ENCODE data around the gene KCTD13.
A peak's percentile ranks its signal among the peaks of the same experiment; 100 is the strongest.

The KCTD13 gene

GRCh38 chr16:29925105-29925756 is 795 bp downstream of the KCTD13 start:
- H3K4me2 ChIP-seq (ENCODE audit: low read depth, low read length, poor library complexity, severe bottlenecking), result peak overlapping the region; percentile 78
- H3K79me2 ChIP-seq (ENCODE audit: insufficient read depth, low read length), result peaks cover 14% of the 10 kb centered on the region
- H3F3A ChIP-seq (ENCODE audit: insufficient read depth), result no peaks in the 10 kb centered on the region
- no peaks in the 10 kb centered on the region for H3K27me3 ChIP-seq (ENCODE audit: low read length)
- no peak overlapping the region for H3K27ac ChIP-seq (ENCODE audit: low read depth, low read length)
- H4K20me1 ChIP-seq (ENCODE audit: low read depth, low read length), result no peaks in the 10 kb centered on the region
- H3K36me3 ChIP-seq (ENCODE audit: low read length), result peaks cover 3% of the 10 kb centered on the region; the same call in 1 of the 2 replicates
- peak overlapping the region; percentile 69 for H2AFZ ChIP-seq (ENCODE audit: low read depth, low read length, severe bottlenecking)
- TF ChIP-seq EZH2phosphoT487 (conservative IDR thresholded peaks at IDR 0.05; ENCODE audit: low read length), result no peak
- TF ChIP-seq CTCF (IDR thresholded peaks at IDR 0.05; ENCODE audit: insufficient read depth, low read length, poor library complexity, severe bottlenecking), result no peak
- no peaks in the 10 kb centered on the region for H3K9me3 ChIP-seq (ENCODE audit: insufficient read depth, low read length)
- H3K9ac ChIP-seq (ENCODE audit: low read length), result peak overlapping the region; percentile 80
- no peaks in the 10 kb centered on the region for H3K9me2 ChIP-seq (replicated peaks; ENCODE audit: insufficient read depth, low read length)
- H3K4me3 ChIP-seq (ENCODE audit: insufficient read depth, low read length, poor library complexity, severe bottlenecking), result peak overlapping the region; percentile 59

GRCh38 chr16:29922986-29923501 is 3.0 kb downstream of the KCTD13 start:
- H2AFZ ChIP-seq (ENCODE audit: low read depth, low read length, severe bottlenecking), result no peak overlapping the region
- no peak overlapping the region for H3K9ac ChIP-seq (ENCODE audit: low read length)
- H3K4me2 ChIP-seq (ENCODE audit: low read depth, low read length, poor library complexity, severe bottlenecking), result no peak overlapping the region
- no peaks in the 10 kb centered on the region for H3K9me2 ChIP-seq (replicated peaks; ENCODE audit: insufficient read depth, low read length)
- peaks cover 14% of the 10 kb centered on the region for H3K79me2 ChIP-seq (ENCODE audit: insufficient read depth, low read length)
- H3K9me3 ChIP-seq (ENCODE audit: insufficient read depth, low read length), result no peaks in the 10 kb centered on the region
- H3K27ac ChIP-seq (ENCODE audit: low read depth, low read length), result no peak overlapping the region
- no peaks in the 10 kb centered on the region for H3K27me3 ChIP-seq (ENCODE audit: low read length)
- no peaks in the 10 kb centered on the region for H3F3A ChIP-seq (ENCODE audit: insufficient read depth)
- no peaks in the 10 kb centered on the region for H4K20me1 ChIP-seq (ENCODE audit: low read depth, low read length)
- no peak overlapping the region for H3K4me3 ChIP-seq (ENCODE audit: insufficient read depth, low read length, poor library complexity, severe bottlenecking)
- TF ChIP-seq EZH2phosphoT487 (conservative IDR thresholded peaks at IDR 0.05; ENCODE audit: low read length) (no peak), CTCF (IDR thresholded peaks at IDR 0.05; ENCODE audit: insufficient read depth, low read length, poor library complexity, severe bottlenecking) (no peak)
- peaks cover 8% of the 10 kb centered on the region; the same call in 1 of the 2 replicates for H3K36me3 ChIP-seq (ENCODE audit: low read length)

GRCh38 chr16:29922326-29922725 is 3.7 kb downstream of the KCTD13 start:
- H3K36me3 ChIP-seq (ENCODE audit: low read length), result peaks cover 8% of the 10 kb centered on the region; the same call in 1 of the 2 replicates
- H3K4me2 ChIP-seq (ENCODE audit: low read depth, low read length, poor library complexity, severe bottlenecking), result no peak overlapping the region
- peaks cover 14% of the 10 kb centered on the region for H3K79me2 ChIP-seq (ENCODE audit: insufficient read depth, low read length)
- H3K9me3 ChIP-seq (ENCODE audit: insufficient read depth, low read length), result no peaks in the 10 kb centered on the region
- no peak overlapping the region for H3K27ac ChIP-seq (ENCODE audit: low read depth, low read length)
- no peak overlapping the region for H3K4me3 ChIP-seq (ENCODE audit: insufficient read depth, low read length, poor library complexity, severe bottlenecking)
- no peaks in the 10 kb centered on the region for H3F3A ChIP-seq (ENCODE audit: insufficient read depth)
- H3K27me3 ChIP-seq (ENCODE audit: low read length), result no peaks in the 10 kb centered on the region
- no peak overlapping the region for H3K9ac ChIP-seq (ENCODE audit: low read length)
- TF ChIP-seq CTCF (IDR thresholded peaks at IDR 0.05; ENCODE audit: insufficient read depth, low read length, poor library complexity, severe bottlenecking) (no peak), EZH2phosphoT487 (conservative IDR thresholded peaks at IDR 0.05; ENCODE audit: low read length) (no peak)
- H2AFZ ChIP-seq (ENCODE audit: low read depth, low read length, severe bottlenecking), result no peak overlapping the region
- no peaks in the 10 kb centered on the region for H3K9me2 ChIP-seq (replicated peaks; ENCODE audit: insufficient read depth, low read length)
- H4K20me1 ChIP-seq (ENCODE audit: low read depth, low read length), result no peaks in the 10 kb centered on the region

All from SU-DHL-6 (cell line).